ENCODE results near the gene IGF2BP2.

IGF2BP2 gene

GRCh38 chr3:185754920-185755319 lies 69.9 kb downstream of the IGF2BP2 start:
- Histone ChIP-seq H3K4me2 (ENCODE audit: low read depth, low read length) (no peak overlapping the region), H3K4me3 (ENCODE audit: low read length) (no peak overlapping the region), H4K20me1 (ENCODE audit: insufficient read depth, low read length) (no peaks in the 10 kb centered on the region), H3K36me3 (replicated peaks; ENCODE audit: insufficient read depth, low read length) (no peaks in the 10 kb centered on the region), H3K79me2 (ENCODE audit: low read length) (no peaks in the 10 kb centered on the region), H2AFZ (ENCODE audit: low read length) (no peak overlapping the region), H3K9me3 (replicated peaks; ENCODE audit: insufficient read depth, low read length) (no peaks in the 10 kb centered on the region), H3K9ac (ENCODE audit: low read length) (no peak overlapping the region), H3K27ac (ENCODE audit: low read length) (no peak overlapping the region), H3K9me2 (replicated peaks; ENCODE audit: insufficient read depth, low read length) (no peaks in the 10 kb centered on the region), H3F3A (ENCODE audit: insufficient read depth, low read length) (no peaks in the 10 kb centered on the region), H3K27me3 (replicated peaks; ENCODE audit: insufficient read depth, low read length) (no peaks in the 10 kb centered on the region), H3K4me1 (ENCODE audit: low read length) (no peaks in the 10 kb centered on the region)
- no peak for TF ChIP-seq EZH2phosphoT487 (IDR thresholded peaks at IDR 0.05; ENCODE audit: low read length)
- no peak for TF ChIP-seq EZH2 (optimal IDR thresholded peaks at IDR 0.05; ENCODE audit: low read depth, low read length)
- TF ChIP-seq, protein P1, sequence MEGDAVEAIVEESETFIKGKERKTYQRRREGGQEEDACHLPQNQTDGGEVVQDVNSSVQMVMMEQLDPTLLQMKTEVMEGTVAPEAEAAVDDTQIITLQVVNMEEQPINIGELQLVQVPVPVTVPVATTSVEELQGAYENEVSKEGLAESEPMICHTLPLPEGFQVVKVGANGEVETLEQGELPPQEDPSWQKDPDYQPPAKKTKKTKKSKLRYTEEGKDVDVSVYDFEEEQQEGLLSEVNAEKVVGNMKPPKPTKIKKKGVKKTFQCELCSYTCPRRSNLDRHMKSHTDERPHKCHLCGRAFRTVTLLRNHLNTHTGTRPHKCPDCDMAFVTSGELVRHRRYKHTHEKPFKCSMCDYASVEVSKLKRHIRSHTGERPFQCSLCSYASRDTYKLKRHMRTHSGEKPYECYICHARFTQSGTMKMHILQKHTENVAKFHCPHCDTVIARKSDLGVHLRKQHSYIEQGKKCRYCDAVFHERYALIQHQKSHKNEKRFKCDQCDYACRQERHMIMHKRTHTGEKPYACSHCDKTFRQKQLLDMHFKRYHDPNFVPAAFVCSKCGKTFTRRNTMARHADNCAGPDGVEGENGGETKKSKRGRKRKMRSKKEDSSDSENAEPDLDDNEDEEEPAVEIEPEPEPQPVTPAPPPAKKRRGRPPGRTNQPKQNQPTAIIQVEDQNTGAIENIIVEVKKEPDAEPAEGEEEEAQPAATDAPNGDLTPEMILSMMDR (IDR thresholded peaks at IDR 0.05; ENCODE audit: low read length), result no peak
- no peak for DNase-seq

GRCh38 chr3:185753354-185753753 lies 71.5 kb downstream of the IGF2BP2 start:
- no peaks in the 10 kb centered on the region for H3F3A ChIP-seq (ENCODE audit: insufficient read depth, low read length)
- TF ChIP-seq EZH2 (optimal IDR thresholded peaks at IDR 0.05; ENCODE audit: low read depth, low read length), result no peak
- TF ChIP-seq, protein P1 (IDR thresholded peaks at IDR 0.05; ENCODE audit: low read length), result no peak
- TF ChIP-seq EZH2phosphoT487 (IDR thresholded peaks at IDR 0.05; ENCODE audit: low read length), result no peak
- no peaks in the 10 kb centered on the region for H4K20me1 ChIP-seq (ENCODE audit: insufficient read depth, low read length)
- H3K9me2 ChIP-seq (replicated peaks; ENCODE audit: insufficient read depth, low read length), result no peaks in the 10 kb centered on the region
- DNase-seq, result no peak
- no peaks in the 10 kb centered on the region for H3K79me2 ChIP-seq (ENCODE audit: low read length)
- no peaks in the 10 kb centered on the region for H3K27me3 ChIP-seq (replicated peaks; ENCODE audit: insufficient read depth, low read length)
- H3K9me3 ChIP-seq (replicated peaks; ENCODE audit: insufficient read depth, low read length), result no peaks in the 10 kb centered on the region
- no peak overlapping the region for H3K4me2 ChIP-seq (ENCODE audit: low read depth, low read length)
- H3K9ac ChIP-seq (ENCODE audit: low read length), result no peak overlapping the region
- no peak overlapping the region for H3K27ac ChIP-seq (ENCODE audit: low read length)
- H3K36me3 ChIP-seq (replicated peaks; ENCODE audit: insufficient read depth, low read length), result no peaks in the 10 kb centered on the region
- H3K4me3 ChIP-seq (ENCODE audit: low read length), result no peak overlapping the region
- no peak overlapping the region for H2AFZ ChIP-seq (ENCODE audit: low read length)
- no peaks in the 10 kb centered on the region for H3K4me1 ChIP-seq (ENCODE audit: low read length)

DNA sequence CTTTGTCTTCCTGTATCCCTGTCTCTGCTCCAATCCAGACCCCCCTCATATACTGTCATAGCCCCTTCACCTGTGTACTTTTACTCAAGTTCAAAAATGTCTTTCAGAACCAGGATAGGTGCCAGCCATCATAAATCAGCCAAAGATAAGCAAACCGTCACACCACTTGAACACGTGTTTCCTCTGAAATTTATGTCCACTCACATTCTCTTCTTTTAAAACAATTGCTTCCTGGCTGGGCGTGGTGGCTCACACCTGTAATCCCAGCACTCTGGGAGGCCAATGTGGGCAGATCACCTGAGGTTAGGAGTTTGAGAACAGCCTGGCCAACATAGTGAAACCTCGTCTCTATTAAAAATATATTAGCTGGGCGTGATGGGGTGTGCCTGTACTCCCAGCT lies 74.1 kb downstream of the IGF2BP2 start:
- no peak for DNase-seq
- Histone ChIP-seq H2AFZ (ENCODE audit: low read length) (no peak overlapping the region), H3K9me3 (replicated peaks; ENCODE audit: insufficient read depth, low read length) (no peaks in the 10 kb centered on the region), H3K9me2 (replicated peaks; ENCODE audit: insufficient read depth, low read length) (no peaks in the 10 kb centered on the region), H3K27ac (ENCODE audit: low read length) (no peak overlapping the region), H3K79me2 (ENCODE audit: low read length) (no peaks in the 10 kb centered on the region), H3K4me2 (ENCODE audit: low read depth, low read length) (no peak overlapping the region), H3K4me1 (ENCODE audit: low read length) (no peaks in the 10 kb centered on the region), H3F3A (ENCODE audit: insufficient read depth, low read length) (no peaks in the 10 kb centered on the region), H3K36me3 (replicated peaks; ENCODE audit: insufficient read depth, low read length) (no peaks in the 10 kb centered on the region), H3K9ac (ENCODE audit: low read length) (no peak overlapping the region), H3K27me3 (replicated peaks; ENCODE audit: insufficient read depth, low read length) (no peaks in the 10 kb centered on the region), H3K4me3 (ENCODE audit: low read length) (no peak overlapping the region), H4K20me1 (ENCODE audit: insufficient read depth, low read length) (no peaks in the 10 kb centered on the region)
- TF ChIP-seq EZH2 (optimal IDR thresholded peaks at IDR 0.05; ENCODE audit: low read depth, low read length) (no peak), EZH2phosphoT487 (IDR thresholded peaks at IDR 0.05; ENCODE audit: low read length) (no peak)
- TF ChIP-seq, protein P1 (IDR thresholded peaks at IDR 0.05; ENCODE audit: low read length), result no peak

Measured in MM.1S (cell line).